Fibroblast of lung (primary cell): ENCODE measurements around the gene TRAF2. TPM values are rescaled to one million over a fixed set of nuclear protein-coding genes. Genes with fewer than 3 reads are reported as not detected.

Experiments
- DNase-seq, 2 donors: peaks; one replicate each; pipeline versions ENCODE4 v3.0.0 to v3.0.0-alpha.2; 2010; ENCODE audit warnings: low read depth in 2 of 2
- H2AFZ ChIP-seq: 2 replicates; pipeline ENCODE4 v1.5.1; 2012; ENCODE audit warnings: low read length, control low read depth, inconsistent platforms
- H3K27ac ChIP-seq: 2 replicates; pipeline ENCODE4 v1.5.1; 2011; ENCODE audit warnings: low read length, control low read depth; ENCODE audit not compliant: insufficient read depth
- H3K27me3 ChIP-seq: 2 replicates; pipeline ENCODE4 v1.5.1; 2011; ENCODE audit warnings: mild to moderate bottlenecking, low read length; ENCODE audit not compliant: control insufficient read depth, insufficient read depth
- H3K36me3 ChIP-seq: 2 replicates; pipeline ENCODE4 v1.5.1; 2011; ENCODE audit warnings: low read length; ENCODE audit not compliant: control insufficient read depth, insufficient read depth
- H3K4me1 ChIP-seq: 2 replicates; pipeline ENCODE4 v1.5.1; 2011; ENCODE audit warnings: low read length; ENCODE audit not compliant: control insufficient read depth, insufficient read depth; ENCODE audit errors: extremely low read depth
- H3K4me2 ChIP-seq: 2 replicates; pipeline ENCODE4 v1.5.1; 2011; ENCODE audit warnings: low read length, control low read depth; ENCODE audit not compliant: insufficient read depth; ENCODE audit errors: extremely low read depth
- H3K4me3 ChIP-seq, 4 experiments: fragments of 200-600 bp in 1 of 4; sonication (generic) in 1 of 4; replicated peaks in 1 of 4; 2 replicates each; pipeline ENCODE4 v1.5.1; 2011 to 2016; ENCODE audit warnings: low read length in 4 of 4, low read depth in 3 of 4, mild to moderate bottlenecking in 3 of 4, control low read depth in 2 of 4, inconsistent platforms in 1 of 4, mixed read lengths in 1 of 4; ENCODE audit not compliant: insufficient read depth in 1 of 4; ENCODE audit errors: control extremely low read depth in 1 of 4
- H3K79me2 ChIP-seq: 2 replicates; pipeline ENCODE4 v1.5.1; 2012; ENCODE audit warnings: mild to moderate bottlenecking, low read length, inconsistent platforms; ENCODE audit not compliant: control insufficient read depth, insufficient read depth
- H3K9ac ChIP-seq: 2 replicates; pipeline ENCODE4 v1.5.1; 2011; ENCODE audit warnings: mild to moderate bottlenecking, low read length, control low read depth; ENCODE audit not compliant: insufficient read depth
- H3K9me3 ChIP-seq: 2 replicates; pipeline ENCODE4 v1.5.1; 2012; ENCODE audit warnings: low read depth, low read length; ENCODE audit not compliant: control insufficient read depth, insufficient read depth
- H4K20me1 ChIP-seq: 2 replicates; pipeline ENCODE4 v1.5.1; 2011; ENCODE audit warnings: low read length; ENCODE audit not compliant: control insufficient read depth, insufficient read depth; ENCODE audit errors: extremely low read depth
- EZH2 ChIP-seq: IDR thresholded peaks from 2 replicates; pipeline ENCODE4 v1.5.1; 2012; ENCODE audit warnings: low read length, control low read depth, mild to moderate bottlenecking; ENCODE audit errors: missing control alignments
- polyA plus RNA-seq, 2 donors: library from polyadenylated mRNA; depleted of rRNA in 1 of 2; stranded (reverse) in 1 of 2; unstranded in 1 of 2; fragments of >200 nt; gene quantifications; 2 replicates each; pipeline ENCODE4 v1.2.1, GENCODE V29; 2011 to 2012; ENCODE audit warnings: missing spikeins in 1 of 2
- total RNA-seq: library from RNA; depleted of rRNA; stranded (reverse); fragments of >200 nt; gene quantifications from 2 replicates; pipeline ENCODE4 v1.2.1, GENCODE V29; 2014
- TF ChIP-seq, protein P1 (sequence below), 2 donors: IDR thresholded peaks in 1 of 2; conservative IDR thresholded peaks in 1 of 2; 1 replicate in 1 of 2; 2 replicates in 1 of 2; pipeline ENCODE4 v1.5.1; 2011 to 2012; ENCODE audit warnings: low read length in 2 of 2, control low read depth in 1 of 2, inconsistent platforms in 1 of 2, low read depth in 1 of 2, mild to moderate bottlenecking in 1 of 2

The TRAF2 gene
- total and polyA plus RNA-seq, 2 donors (not counting 1 experiment from before 2014, with no cell fraction given): 3.7 to 8.4 TPM

DNA sequence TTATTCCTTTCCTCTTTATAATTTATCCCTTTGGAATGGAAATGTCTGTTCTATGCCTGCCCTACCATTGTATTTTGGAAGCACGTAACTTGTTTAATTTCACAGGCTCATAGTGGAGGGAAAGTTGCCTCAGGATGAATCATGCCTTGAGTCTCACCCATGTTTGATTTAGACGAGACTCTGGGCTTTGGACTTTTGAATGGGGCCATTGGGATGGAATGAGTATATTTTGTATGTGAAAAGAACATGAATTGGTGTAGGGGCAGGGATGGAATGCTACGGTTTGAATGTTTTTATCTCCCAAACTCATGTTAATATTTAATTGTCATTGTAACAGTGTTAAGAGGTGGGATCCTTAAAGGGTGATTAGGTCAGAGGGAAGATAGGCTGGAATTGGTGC, 48.0 kb downstream of the TRAF2 start:
- H3K4me3 ChIP-seq: no peak overlapping the region
- H3K4me2 ChIP-seq: no peak overlapping the region
- no peaks in the 10 kb centered on the region for H3K27me3 ChIP-seq
- DNase-seq: no peak
- no peak overlapping the region for H3K27ac ChIP-seq
- no peaks in the 10 kb centered on the region for H3K36me3 ChIP-seq
- H2AFZ ChIP-seq: no peak overlapping the region
- no peaks in the 10 kb centered on the region for H4K20me1 ChIP-seq
- no peak overlapping the region for H3K9ac ChIP-seq
- no peaks in the 10 kb centered on the region for H3K79me2 ChIP-seq
- H3K9me3 ChIP-seq: no peaks in the 10 kb centered on the region
- no peak for TF ChIP-seq EZH2
- TF ChIP-seq, protein P1, sequence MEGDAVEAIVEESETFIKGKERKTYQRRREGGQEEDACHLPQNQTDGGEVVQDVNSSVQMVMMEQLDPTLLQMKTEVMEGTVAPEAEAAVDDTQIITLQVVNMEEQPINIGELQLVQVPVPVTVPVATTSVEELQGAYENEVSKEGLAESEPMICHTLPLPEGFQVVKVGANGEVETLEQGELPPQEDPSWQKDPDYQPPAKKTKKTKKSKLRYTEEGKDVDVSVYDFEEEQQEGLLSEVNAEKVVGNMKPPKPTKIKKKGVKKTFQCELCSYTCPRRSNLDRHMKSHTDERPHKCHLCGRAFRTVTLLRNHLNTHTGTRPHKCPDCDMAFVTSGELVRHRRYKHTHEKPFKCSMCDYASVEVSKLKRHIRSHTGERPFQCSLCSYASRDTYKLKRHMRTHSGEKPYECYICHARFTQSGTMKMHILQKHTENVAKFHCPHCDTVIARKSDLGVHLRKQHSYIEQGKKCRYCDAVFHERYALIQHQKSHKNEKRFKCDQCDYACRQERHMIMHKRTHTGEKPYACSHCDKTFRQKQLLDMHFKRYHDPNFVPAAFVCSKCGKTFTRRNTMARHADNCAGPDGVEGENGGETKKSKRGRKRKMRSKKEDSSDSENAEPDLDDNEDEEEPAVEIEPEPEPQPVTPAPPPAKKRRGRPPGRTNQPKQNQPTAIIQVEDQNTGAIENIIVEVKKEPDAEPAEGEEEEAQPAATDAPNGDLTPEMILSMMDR (conservative IDR thresholded peaks at IDR 0.05 in 1 of 2, IDR thresholded peaks at IDR 0.05 in 1 of 2; ENCODE audit: low read depth in 1 of 2, low read length in 2 of 2): no peak
- no peaks in the 10 kb centered on the region for H3K4me1 ChIP-seq

DNA sequence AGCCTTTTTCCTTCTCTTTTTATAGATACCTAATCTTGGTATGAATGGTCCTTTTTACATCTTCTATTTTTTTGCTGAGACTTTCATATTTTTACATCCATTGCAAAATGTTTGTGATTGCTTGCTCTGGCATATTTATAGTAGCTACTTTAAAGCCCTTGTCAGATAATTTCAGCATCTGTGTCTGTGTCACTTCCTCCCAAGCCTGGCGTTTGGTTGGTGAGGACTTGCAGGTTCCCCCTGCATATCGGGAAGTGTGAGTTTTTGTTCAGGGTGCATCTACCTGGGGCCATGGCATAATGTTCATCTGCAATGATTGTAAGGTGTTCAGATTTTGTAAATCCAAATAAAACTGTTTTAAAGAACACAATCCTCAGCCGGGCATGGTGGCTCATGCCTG, 49.3 kb downstream of the TRAF2 start:
- Histone ChIP-seq H3K9me3 (no peaks in the 10 kb centered on the region), H3K79me2 (peaks cover 1% of the 10 kb centered on the region), H3K4me3 (no peak overlapping the region), H3K4me1 (no peaks in the 10 kb centered on the region), H2AFZ (no peak overlapping the region), H3K27me3 (no peaks in the 10 kb centered on the region), H4K20me1 (no peaks in the 10 kb centered on the region), H3K27ac (no peak overlapping the region), H3K36me3 (peaks cover 12% of the 10 kb centered on the region), H3K9ac (no peak overlapping the region), H3K4me2 (no peak overlapping the region)
- TF ChIP-seq, protein P1 (conservative IDR thresholded peaks at IDR 0.05 in 1 of 2, IDR thresholded peaks at IDR 0.05 in 1 of 2; ENCODE audit: low read depth in 1 of 2, low read length in 2 of 2): no peak
- no peak for TF ChIP-seq EZH2
- DNase-seq: no peak

DNA sequence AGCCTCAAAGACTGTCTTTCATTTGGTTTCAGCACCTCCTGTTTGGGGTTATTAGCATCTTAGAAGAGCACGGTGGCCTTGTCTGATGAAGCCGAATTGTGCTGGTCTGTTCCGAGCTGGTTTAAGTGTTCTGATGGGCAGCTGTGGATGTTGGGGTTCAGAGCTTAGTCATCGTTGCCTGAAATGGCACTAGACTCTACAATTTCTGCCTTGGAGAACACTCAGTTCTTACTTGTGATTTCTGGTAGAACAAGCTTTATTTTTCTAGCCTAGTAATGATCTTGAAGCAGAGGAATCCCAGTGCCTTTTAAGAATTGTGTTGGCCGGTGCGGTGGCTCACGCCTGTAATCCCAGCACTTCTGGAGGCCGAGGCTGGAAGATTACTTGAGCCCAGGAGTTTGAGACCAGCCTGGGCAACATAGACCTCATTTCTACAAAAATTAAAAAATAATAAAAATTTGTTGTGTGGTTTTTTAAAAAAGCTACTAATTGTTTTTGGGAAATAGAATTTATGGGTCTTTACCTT, 50.4 kb downstream of the TRAF2 start:
- TF ChIP-seq, protein P1 (conservative IDR thresholded peaks at IDR 0.05 in 1 of 2, IDR thresholded peaks at IDR 0.05 in 1 of 2; ENCODE audit: low read depth in 1 of 2, low read length in 2 of 2): no peak
- TF ChIP-seq EZH2: no peak
- H3K4me1 ChIP-seq: no peaks in the 10 kb centered on the region
- no peak overlapping the region for H3K4me2 ChIP-seq
- H3K27me3 ChIP-seq: no peaks in the 10 kb centered on the region
- H4K20me1 ChIP-seq: no peaks in the 10 kb centered on the region
- peaks cover 23% of the 10 kb centered on the region for H3K36me3 ChIP-seq
- no peak overlapping the region for H2AFZ ChIP-seq
- peaks cover 3% of the 10 kb centered on the region for H3K79me2 ChIP-seq
- H3K9ac ChIP-seq: no peak overlapping the region
- H3K27ac ChIP-seq: no peak overlapping the region
- H3K9me3 ChIP-seq: no peaks in the 10 kb centered on the region
- no peak for DNase-seq
- no peak overlapping the region for H3K4me3 ChIP-seq
